Suprapubic skin (tissue), 3 donors: ENCODE measurements around the gene OSGEP.

ENCODE experiments used
- EP300 ChIP-seq: sonication (generic); formaldehyde crosslinking; IDR thresholded peaks from one replicate; pipeline ENCODE4 v1.6.1; 2017; ENCODE audit warnings: antibody characterized with exemption
- TF ChIP-seq, protein P1 (sequence below), 2 donors: fragments of 200-600 bp in 1 of 2; fragments of 450-650 bp in 1 of 2; sonication (generic) in 1 of 2; IDR thresholded peaks; one replicate each; pipeline ENCODE4 v1.5.1; 2016 to 2019; ENCODE audit warnings: antibody characterized with exemption in 2 of 2, mild to moderate bottlenecking in 1 of 2, moderate library complexity in 1 of 2

DNA sequence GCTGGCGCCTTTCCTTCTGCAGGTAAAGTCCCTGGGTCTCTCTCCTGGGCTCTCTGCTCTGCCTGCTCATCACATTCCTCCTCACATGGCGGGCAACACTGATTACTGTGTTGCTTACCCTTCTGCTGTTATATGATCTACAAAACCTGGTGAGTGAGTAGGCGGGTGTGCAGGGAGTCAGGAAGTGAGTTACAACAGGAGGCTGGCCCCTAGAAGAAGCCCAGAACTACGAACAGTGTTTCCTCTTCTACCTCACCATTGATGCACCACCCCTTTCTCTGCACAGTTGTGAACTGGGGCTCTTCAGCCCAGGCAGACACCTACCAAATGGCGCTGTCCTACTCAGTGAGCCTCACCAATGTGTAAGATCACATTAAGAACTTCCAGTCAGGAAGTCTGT is 13.7 kb downstream of the OSGEP start:
- TF ChIP-seq EP300: no peak
- TF ChIP-seq, protein P1, sequence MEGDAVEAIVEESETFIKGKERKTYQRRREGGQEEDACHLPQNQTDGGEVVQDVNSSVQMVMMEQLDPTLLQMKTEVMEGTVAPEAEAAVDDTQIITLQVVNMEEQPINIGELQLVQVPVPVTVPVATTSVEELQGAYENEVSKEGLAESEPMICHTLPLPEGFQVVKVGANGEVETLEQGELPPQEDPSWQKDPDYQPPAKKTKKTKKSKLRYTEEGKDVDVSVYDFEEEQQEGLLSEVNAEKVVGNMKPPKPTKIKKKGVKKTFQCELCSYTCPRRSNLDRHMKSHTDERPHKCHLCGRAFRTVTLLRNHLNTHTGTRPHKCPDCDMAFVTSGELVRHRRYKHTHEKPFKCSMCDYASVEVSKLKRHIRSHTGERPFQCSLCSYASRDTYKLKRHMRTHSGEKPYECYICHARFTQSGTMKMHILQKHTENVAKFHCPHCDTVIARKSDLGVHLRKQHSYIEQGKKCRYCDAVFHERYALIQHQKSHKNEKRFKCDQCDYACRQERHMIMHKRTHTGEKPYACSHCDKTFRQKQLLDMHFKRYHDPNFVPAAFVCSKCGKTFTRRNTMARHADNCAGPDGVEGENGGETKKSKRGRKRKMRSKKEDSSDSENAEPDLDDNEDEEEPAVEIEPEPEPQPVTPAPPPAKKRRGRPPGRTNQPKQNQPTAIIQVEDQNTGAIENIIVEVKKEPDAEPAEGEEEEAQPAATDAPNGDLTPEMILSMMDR (IDR thresholded peaks at IDR 0.05): no peak
